H9 (cell line): Measurements from ENCODE around the gene DDI2. TPM values are rescaled to one million over a fixed set of nuclear protein-coding genes. Genes with fewer than 3 reads are reported as not detected.

Experiments used
- DNase-seq: peaks from one replicate; pipeline ENCODE4 v3.0.0-alpha.2; 2017
- H2AFZ ChIP-seq: one replicate; pipeline ENCODE4 v1.6.1; 2013; ENCODE audit warnings: mild to moderate bottlenecking, low read length, control low read depth, moderate library complexity
- H2AK5ac ChIP-seq: 2 replicates; pipeline ENCODE4 v1.6.1; 2013; ENCODE audit warnings: low read length, control low read depth, mixed read lengths; ENCODE audit not compliant: insufficient read length
- H2BK120ac ChIP-seq: one replicate; pipeline ENCODE4 v1.6.1; 2013; ENCODE audit warnings: low read depth, mild to moderate bottlenecking, low read length, control low read depth, inconsistent platforms; ENCODE audit not compliant: poor library complexity, severe bottlenecking
- H2BK12ac ChIP-seq: 2 replicates; pipeline ENCODE4 v1.6.1; 2013; ENCODE audit warnings: low read length, control low read depth, mixed read lengths, low read depth; ENCODE audit not compliant: insufficient read length
- H2BK15ac ChIP-seq: 2 replicates; pipeline ENCODE4 v1.6.1; 2013; ENCODE audit warnings: low read depth, low read length, control low read depth
- H2BK20ac ChIP-seq: one replicate; pipeline ENCODE4 v1.6.1; 2013; ENCODE audit warnings: low read depth, mild to moderate bottlenecking, low read length, control low read depth, inconsistent platforms; ENCODE audit not compliant: poor library complexity, severe bottlenecking
- H2BK5ac ChIP-seq: 2 replicates; pipeline ENCODE4 v1.6.1; 2013; ENCODE audit warnings: low read length, control low read depth, mixed read lengths; ENCODE audit not compliant: insufficient read length
- H3K14ac ChIP-seq: 2 replicates; pipeline ENCODE4 v1.6.1; 2013; ENCODE audit warnings: low read length, control low read depth; ENCODE audit not compliant: insufficient read depth
- H3K18ac ChIP-seq: 2 replicates; pipeline ENCODE4 v1.6.1; 2013; ENCODE audit warnings: low read depth, mild to moderate bottlenecking, mixed read lengths, low read length, control low read depth; ENCODE audit not compliant: insufficient read length
- H3K23ac ChIP-seq: 2 replicates; pipeline ENCODE4 v1.6.1; 2013; ENCODE audit warnings: low read length, control low read depth, mixed read lengths, low read depth; ENCODE audit not compliant: insufficient read length
- H3K23me2 ChIP-seq: 2 replicates; pipeline ENCODE4 v1.6.1; 2013; ENCODE audit warnings: low read depth, mild to moderate bottlenecking, mixed read lengths, low read length, control low read depth; ENCODE audit not compliant: insufficient read length, poor library complexity, severe bottlenecking
- H3K27ac ChIP-seq: 2 replicates; pipeline ENCODE4 v1.5.1; 2013; ENCODE audit warnings: low read length, control low read depth, mixed read lengths, low read depth; ENCODE audit not compliant: insufficient read length
- H3K27me3 ChIP-seq: 2 replicates; pipeline ENCODE4 v1.6.1; 2013; ENCODE audit warnings: low read length, control low read depth, inconsistent platforms; ENCODE audit not compliant: insufficient read depth
- H3K4ac ChIP-seq: 2 replicates; pipeline ENCODE4 v1.6.1; 2013; ENCODE audit warnings: low read depth, mild to moderate bottlenecking, control low read depth, inconsistent platforms, low read length, moderate library complexity
- H3K4me1 ChIP-seq: 2 replicates; pipeline ENCODE4 v1.6.1; 2013; ENCODE audit warnings: low read length, control low read depth, inconsistent platforms; ENCODE audit not compliant: insufficient read depth
- H3K4me2 ChIP-seq: 2 replicates; pipeline ENCODE4 v1.6.1; 2013; ENCODE audit warnings: low read length, control low read depth, mixed read lengths; ENCODE audit not compliant: insufficient read length, insufficient read depth
- H3K56ac ChIP-seq: 2 replicates; pipeline ENCODE4 v1.6.1; 2013; ENCODE audit warnings: low read depth, mild to moderate bottlenecking, mixed read lengths, low read length, control low read depth; ENCODE audit not compliant: insufficient read length
- H3K79me1 ChIP-seq: 2 replicates; pipeline ENCODE4 v1.6.1; 2013; ENCODE audit warnings: low read depth, mild to moderate bottlenecking, moderate library complexity, low read length, control low read depth, inconsistent platforms; ENCODE audit not compliant: insufficient read depth, poor library complexity, severe bottlenecking
- H3K79me2 ChIP-seq: 2 replicates; pipeline ENCODE4 v1.6.1; 2013; ENCODE audit warnings: low read length, control low read depth, inconsistent platforms; ENCODE audit not compliant: insufficient read depth
- H3K9ac ChIP-seq: 2 replicates; pipeline ENCODE4 v1.6.1; 2013; ENCODE audit warnings: low read length, control low read depth, mixed read lengths; ENCODE audit not compliant: insufficient read length; ENCODE audit errors: extremely low read depth
- H3K9me3 ChIP-seq: one replicate; pipeline ENCODE4 v1.6.1; 2013; ENCODE audit warnings: low read depth, low read length, inconsistent platforms; ENCODE audit not compliant: control insufficient read depth
- H3T11ph ChIP-seq: one replicate; pipeline ENCODE4 v1.6.1; 2013; ENCODE audit warnings: mild to moderate bottlenecking, low read length, control low read depth, inconsistent platforms
- H4K20me1 ChIP-seq: one replicate; pipeline ENCODE4 v1.6.1; 2013; ENCODE audit not compliant: control insufficient read depth, insufficient read length, insufficient read depth
- H4K5ac ChIP-seq: 2 replicates; pipeline ENCODE4 v1.6.1; 2013; ENCODE audit warnings: low read depth, mild to moderate bottlenecking, mixed read lengths, low read length, control low read depth; ENCODE audit not compliant: insufficient read length
- H4K8ac ChIP-seq: replicated peaks from 2 replicates; pipeline ENCODE4 v1.6.1; 2013; ENCODE audit warnings: low read length, control low read depth, mixed read lengths, low read depth; ENCODE audit not compliant: insufficient read length
- H4K91ac ChIP-seq: 2 replicates; pipeline ENCODE4 v1.6.1; 2013; ENCODE audit warnings: low read depth, mild to moderate bottlenecking, moderate library complexity, mixed read lengths, low read length, control low read depth; ENCODE audit not compliant: insufficient read length
- H3K27ac Mint-ChIP-seq, 3 experiments: 2 replicates in 2 of 3; 3 replicates in 1 of 3; pipeline ENCODE4 v1.8.0; 2020 to 2021; ENCODE audit warnings: mixed read lengths in 3 of 3, mild to moderate bottlenecking in 1 of 3, moderate library complexity in 1 of 3
- H3K27me3 Mint-ChIP-seq: 2 replicates; pipeline ENCODE4 v1.8.0; 2021; ENCODE audit warnings: low read depth, mild to moderate bottlenecking, moderate library complexity, mixed read lengths
- H3K36me3 Mint-ChIP-seq, 3 experiments: 2 replicates in 2 of 3; 3 replicates in 1 of 3; pipeline ENCODE4 v1.8.0; 2020 to 2021; ENCODE audit warnings: low read depth in 3 of 3, mixed read lengths in 3 of 3; ENCODE audit not compliant: insufficient read depth in 1 of 3
- H3K4me1 Mint-ChIP-seq, 2 experiments: 2 replicates each; pipeline ENCODE4 v1.8.0; 2020; ENCODE audit warnings: mixed read lengths in 2 of 2
- H3K4me3 Mint-ChIP-seq, 2 experiments: 2 replicates in 1 of 2; 3 replicates in 1 of 2; pipeline ENCODE4 v1.8.0; 2020 to 2021; ENCODE audit warnings: mild to moderate bottlenecking in 2 of 2, mixed read lengths in 2 of 2, moderate library complexity in 1 of 2
- H3K9me3 Mint-ChIP-seq, 2 experiments: 2 replicates in 1 of 2; 3 replicates in 1 of 2; pipeline ENCODE4 v1.8.0; 2020; ENCODE audit warnings: mild to moderate bottlenecking in 2 of 2, mixed read lengths in 2 of 2, moderate library complexity in 1 of 2
- WGBS: extraction: QIAGEN DNeasy Blood & Tissue Kit; methylation state at CpG from one replicate; pipeline ENCODE4 v1.1.7; 2013; ENCODE audit warnings: missing lambda C conversion rate, low lambda C conversion rate, mixed read lengths; ENCODE audit not compliant: insufficient read length; ENCODE audit errors: extremely low coverage; 5-methylcytosine and 5-hydroxymethylcytosine counted together
- total RNA-seq: library from RNA; stranded (reverse); gene quantifications from 2 replicates; pipeline ENCODE4 v1.2.1, GENCODE V29; 2021
- TF ChIP-seq, protein P1 (sequence below): fragments of 200-600 bp; sonication (generic); conservative IDR thresholded peaks from 3 replicates; pipeline ENCODE4 v1.8.0; 2021; ENCODE audit warnings: antibody characterized with exemption, mild to moderate bottlenecking

The DDI2 gene
- total RNA-seq, 1 experiment from 2014 or later: 45.0 TPM

DNA sequence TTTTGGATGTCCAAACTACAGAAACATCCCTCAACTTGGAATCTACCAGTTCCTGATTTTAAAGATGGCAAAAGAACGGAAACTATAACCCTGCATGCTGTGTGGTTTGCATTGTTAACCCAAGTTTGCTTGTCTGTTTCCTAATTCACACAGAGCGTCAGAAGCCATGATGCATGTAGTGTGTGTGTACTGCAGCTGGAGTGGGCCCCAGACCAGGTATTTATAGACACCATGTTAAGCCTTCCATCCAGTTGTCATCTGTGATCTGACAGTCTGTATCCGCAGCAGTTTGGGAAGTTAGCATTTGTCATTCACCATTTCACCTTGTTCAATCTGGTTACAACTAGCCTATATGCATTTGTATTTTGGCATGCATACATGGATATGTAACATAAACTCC, 39.2 kb downstream of the DDI2 start:
- H3K4me3 Mint-ChIP-seq: no peak overlapping the region
- no peak overlapping the region for H3K4me2 ChIP-seq
- H3K56ac ChIP-seq: no peak overlapping the region
- no peaks in the 10 kb centered on the region for H3K9me3 ChIP-seq
- no peak overlapping the region for H3K14ac ChIP-seq
- no peak overlapping the region for H3K9ac ChIP-seq
- no peak overlapping the region for H2BK12ac ChIP-seq
- H4K20me1 ChIP-seq: no peaks in the 10 kb centered on the region
- no peak overlapping the region for H2BK20ac ChIP-seq
- H3K18ac ChIP-seq: no peak overlapping the region
- no peak for DNase-seq
- no peaks in the 10 kb centered on the region for H3K4me1 ChIP-seq
- no CpG with 5 or more reads among the region's 3 CpGs for WGBS
- H3K27ac ChIP-seq: no peak overlapping the region
- TF ChIP-seq, protein P1, sequence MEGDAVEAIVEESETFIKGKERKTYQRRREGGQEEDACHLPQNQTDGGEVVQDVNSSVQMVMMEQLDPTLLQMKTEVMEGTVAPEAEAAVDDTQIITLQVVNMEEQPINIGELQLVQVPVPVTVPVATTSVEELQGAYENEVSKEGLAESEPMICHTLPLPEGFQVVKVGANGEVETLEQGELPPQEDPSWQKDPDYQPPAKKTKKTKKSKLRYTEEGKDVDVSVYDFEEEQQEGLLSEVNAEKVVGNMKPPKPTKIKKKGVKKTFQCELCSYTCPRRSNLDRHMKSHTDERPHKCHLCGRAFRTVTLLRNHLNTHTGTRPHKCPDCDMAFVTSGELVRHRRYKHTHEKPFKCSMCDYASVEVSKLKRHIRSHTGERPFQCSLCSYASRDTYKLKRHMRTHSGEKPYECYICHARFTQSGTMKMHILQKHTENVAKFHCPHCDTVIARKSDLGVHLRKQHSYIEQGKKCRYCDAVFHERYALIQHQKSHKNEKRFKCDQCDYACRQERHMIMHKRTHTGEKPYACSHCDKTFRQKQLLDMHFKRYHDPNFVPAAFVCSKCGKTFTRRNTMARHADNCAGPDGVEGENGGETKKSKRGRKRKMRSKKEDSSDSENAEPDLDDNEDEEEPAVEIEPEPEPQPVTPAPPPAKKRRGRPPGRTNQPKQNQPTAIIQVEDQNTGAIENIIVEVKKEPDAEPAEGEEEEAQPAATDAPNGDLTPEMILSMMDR: no peak
- H3T11ph ChIP-seq: no peak overlapping the region
- no peak overlapping the region for H2BK15ac ChIP-seq
- H3K9me3 Mint-ChIP-seq: no peaks in the 10 kb centered on the region
- H2BK120ac ChIP-seq: no peak overlapping the region
- H4K8ac ChIP-seq: no peak overlapping the region
- no peak overlapping the region for H2AK5ac ChIP-seq
- 0 out of 2 replicates have a peak, but pooled peaks cover 2% of the 10 kb centered on the region for H3K79me2 ChIP-seq
- no peaks in the 10 kb centered on the region for H3K27me3 ChIP-seq
- no peak overlapping the region for H4K5ac ChIP-seq
- H4K91ac ChIP-seq: no peak overlapping the region
- H3K27me3 Mint-ChIP-seq: no peaks in the 10 kb centered on the region
- no peaks in the 10 kb centered on the region for H3K23me2 ChIP-seq
- no peak overlapping the region for H2BK5ac ChIP-seq
- no peak overlapping the region for H3K4ac ChIP-seq
- peaks cover 21 to 79% (median 63%) of the 10 kb centered on the region in 3 experiments; a peak in 6 of 7 replicates for H3K36me3 Mint-ChIP-seq
- no peak overlapping the region; a peak in 1 of 7 replicates for H3K27ac Mint-ChIP-seq
- no peak overlapping the region for H2AFZ ChIP-seq
- H3K79me1 ChIP-seq: no peaks in the 10 kb centered on the region
- no peak overlapping the region for H3K23ac ChIP-seq
- no peaks in the 10 kb centered on the region for H3K4me1 Mint-ChIP-seq
